MM.1S (cell line): ENCODE measurements around the gene HNRNPK.

Experiments used
- CTCF ChIP-seq: fragments of 300-600 bp; sonication (generic); IDR thresholded peaks from 2 replicates; pipeline ENCODE4 v1.5.1; 2016; ENCODE audit warnings: antibody characterized with exemption, low read length, mixed read lengths
- EZH2 ChIP-seq: fragments of 300-600 bp; sonication (generic); optimal IDR thresholded peaks from 2 replicates; pipeline ENCODE3; 2017; ENCODE audit warnings: low read depth, mild to moderate bottlenecking, antibody characterized with exemption, low read length, mixed read lengths

DNA sequence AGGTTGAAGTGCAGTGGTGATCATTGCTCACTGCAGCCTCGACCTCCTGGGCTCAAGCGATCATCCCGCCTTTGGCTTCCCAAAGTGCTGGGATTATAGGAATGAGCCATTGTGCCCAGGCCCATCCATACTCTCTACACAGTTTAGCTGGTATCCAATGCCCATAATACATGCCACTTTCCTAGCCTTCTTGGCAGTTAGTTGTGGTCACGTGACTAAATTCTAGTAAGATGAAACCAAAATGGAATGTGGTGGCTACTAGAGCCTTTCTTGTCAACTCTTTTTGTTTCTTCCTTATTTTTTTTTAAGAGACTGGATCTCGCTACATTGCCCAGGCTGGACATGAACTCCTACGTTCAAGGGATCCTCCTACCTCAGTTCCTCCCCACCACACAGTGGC is 43.5 kb downstream of the HNRNPK start:
- TF ChIP-seq EZH2 (no peak), CTCF (no peak)
